ENCODE measurements around the gene ATP13A1.

ATP13A1 gene

GRCh38 chr19:19630426-19630825, 33.0 kb downstream of the ATP13A1 start:
- Mint-ChIP-seq H3K36me3 (ENCODE audit: low read depth) (peaks cover 85% of the 10 kb centered on the region), H3K4me3 (no peak overlapping the region), H3K4me1 (ENCODE audit: low read depth) (peaks cover 42% of the 10 kb centered on the region), H3K27me3 (peaks cover 7% of the 10 kb centered on the region), H3K9me3 (no peaks in the 10 kb centered on the region), H3K27ac (no peak overlapping the region)
- intact Hi-C loops (cut with micrococcal nuclease): no loop called here

GRCh38 chr19:19630062-19630414, 33.4 kb downstream of the ATP13A1 start:
- H3K36me3 Mint-ChIP-seq (ENCODE audit: low read depth): peaks cover 81% of the 10 kb centered on the region

GRCh38 chr19:19628501-19629134, 34.9 kb downstream of the ATP13A1 start:
- H3K27me3 Mint-ChIP-seq: peaks cover 7% of the 10 kb centered on the region
- H3K36me3 Mint-ChIP-seq (ENCODE audit: low read depth): peaks cover 80% of the 10 kb centered on the region
- peak overlapping the region; percentile 42 for H3K27ac Mint-ChIP-seq
- peak overlapping the region; percentile 71 for H3K4me3 Mint-ChIP-seq
- H3K9me3 Mint-ChIP-seq: no peaks in the 10 kb centered on the region
- intact Hi-C loops (cut with micrococcal nuclease): no loop called here
- H3K4me1 Mint-ChIP-seq (ENCODE audit: low read depth): peaks cover 38% of the 10 kb centered on the region

More at GRCh38 chr19:19630062-19630414, 33.4 kb downstream of the ATP13A1 start:
- Mint-ChIP-seq H3K9me3 (no peaks in the 10 kb centered on the region), H3K27me3 (peaks cover 7% of the 10 kb centered on the region), H3K27ac (no peak overlapping the region), H3K4me1 (ENCODE audit: low read depth) (peaks cover 41% of the 10 kb centered on the region), H3K4me3 (no peak overlapping the region)
- intact Hi-C loops (cut with micrococcal nuclease): no loop called here

GRCh38 chr19:19627621-19628500, 35.6 kb downstream of the ATP13A1 start, which contains the start of gene LPAR2:
Gene LPAR2 (minus strand): TSS chr19:19628220. CDS start chr19:19627275, 945 bp downstream.
- Mint-ChIP-seq H3K4me1 (ENCODE audit: low read depth) (peaks cover 31% of the 10 kb centered on the region), H3K27me3 (peaks cover 7% of the 10 kb centered on the region), H3K9me3 (no peaks in the 10 kb centered on the region), H3K36me3 (ENCODE audit: low read depth) (peaks cover 76% of the 10 kb centered on the region), H3K4me3 (peak within 1 kb of the TSS; percentile 71), H3K27ac (peak within 1 kb of the TSS; percentile 42)
- intact Hi-C loops (cut with micrococcal nuclease): no loop called here

DNA sequence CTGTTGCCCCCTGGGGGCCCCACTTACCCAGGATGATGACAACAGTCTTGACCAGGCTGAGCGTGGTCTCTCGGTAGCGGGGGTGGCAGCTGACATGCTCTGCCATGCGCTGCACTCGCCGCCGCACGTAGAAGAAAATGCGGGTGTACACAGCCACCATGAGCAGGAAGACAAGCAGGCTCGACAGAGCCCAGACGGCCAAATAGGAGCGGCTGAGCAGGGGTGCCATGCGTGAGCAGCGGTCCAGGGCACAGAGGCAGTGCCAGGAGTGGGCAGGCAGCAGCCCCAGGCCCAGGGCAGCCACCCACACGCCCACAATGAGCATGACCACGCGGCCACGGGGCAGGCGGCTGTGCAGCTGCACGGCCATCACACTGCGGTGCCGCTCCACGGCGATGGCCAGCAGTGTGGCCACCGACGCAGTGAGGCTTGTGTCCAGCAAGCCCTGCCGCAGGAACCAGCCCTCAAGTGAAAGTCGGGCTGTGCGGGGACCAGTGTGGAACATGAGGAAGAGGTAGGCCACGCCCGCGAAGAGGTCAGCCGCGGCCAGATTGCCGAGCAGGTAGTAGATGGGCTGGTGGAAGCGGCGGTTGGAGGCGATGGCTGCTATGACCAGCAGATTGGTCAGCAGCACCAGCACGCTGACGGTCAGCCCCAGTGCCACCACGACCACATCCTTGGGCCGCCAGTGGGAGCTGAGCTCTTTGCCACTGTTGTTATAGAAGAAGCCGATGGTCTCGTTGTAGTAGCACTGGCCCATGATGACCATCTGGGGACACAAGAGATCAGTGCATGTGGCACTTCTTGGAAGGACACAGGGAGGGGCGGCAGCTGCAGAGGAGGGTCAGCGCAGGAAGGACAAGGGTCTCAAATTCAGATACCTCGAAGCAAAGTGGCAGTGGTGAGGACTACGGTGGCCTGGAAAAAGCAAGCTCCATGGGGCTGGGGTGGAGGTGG, 36.7 kb downstream of the ATP13A1 start:
- H3K9me3 Mint-ChIP-seq: no peaks in the 10 kb centered on the region
- H3K36me3 Mint-ChIP-seq (ENCODE audit: low read depth): peaks cover 72% of the 10 kb centered on the region

GRCh38 chr19:19624032-19624570, 39.4 kb downstream of the ATP13A1 start:
- Mint-ChIP-seq H3K9me3 (no peaks in the 10 kb centered on the region), H3K4me1 (ENCODE audit: low read depth) (peaks cover 43% of the 10 kb centered on the region), H3K4me3 (no peak overlapping the region), H3K36me3 (ENCODE audit: low read depth) (peaks cover 50% of the 10 kb centered on the region), H3K27ac (no peak overlapping the region), H3K27me3 (peaks cover 7% of the 10 kb centered on the region)
- intact Hi-C loops (cut with micrococcal nuclease): no loop called here

More for the DNA sequence above, 36.7 kb downstream of the ATP13A1 start:
- intact Hi-C loops (cut with micrococcal nuclease): no loop called here
- Mint-ChIP-seq H3K4me3 (peak overlapping the region; percentile 54), H3K4me1 (ENCODE audit: low read depth) (peaks cover 28% of the 10 kb centered on the region), H3K27me3 (peaks cover 7% of the 10 kb centered on the region), H3K27ac (peak overlapping the region; percentile 35)

GRCh38 chr19:19623383-19623782, 40.1 kb downstream of the ATP13A1 start:
- Mint-ChIP-seq H3K27me3 (peaks cover 2% of the 10 kb centered on the region), H3K4me3 (no peak overlapping the region), H3K27ac (no peak overlapping the region), H3K4me1 (ENCODE audit: low read depth) (peaks cover 41% of the 10 kb centered on the region), H3K9me3 (no peaks in the 10 kb centered on the region), H3K36me3 (ENCODE audit: low read depth) (peaks cover 44% of the 10 kb centered on the region)
- intact Hi-C loops (cut with micrococcal nuclease): no loop called here

DNA sequence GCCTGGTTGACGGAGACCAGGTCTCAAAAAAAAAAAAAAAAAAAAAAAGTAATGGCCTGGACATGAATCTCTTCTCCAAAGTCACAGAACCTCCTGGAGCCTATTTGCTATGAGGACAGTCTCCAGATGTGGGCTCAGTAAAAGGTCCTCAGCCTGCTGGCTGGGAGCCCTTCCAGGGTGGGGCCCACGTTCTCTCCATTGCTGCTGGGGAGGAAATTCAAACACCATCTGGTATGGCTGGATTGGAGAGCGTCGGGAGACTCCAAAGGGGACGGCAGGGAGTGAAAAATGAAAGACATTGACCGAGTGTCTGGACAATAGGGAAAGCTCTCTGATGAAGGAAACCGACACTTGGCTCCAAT, 43.6 kb downstream of the ATP13A1 start:
- H3K4me1 Mint-ChIP-seq (ENCODE audit: low read depth): peaks cover 30% of the 10 kb centered on the region
- H3K27ac Mint-ChIP-seq: peak overlapping the region; percentile 56
- intact Hi-C loops (cut with micrococcal nuclease): loop anchor here (2.0 kb wide), 1 partner anchor 43 kb away; the partner anchor contains the start of gene ATP13A1
- no peak overlapping the region for H3K4me3 Mint-ChIP-seq
- H3K9me3 Mint-ChIP-seq: no peaks in the 10 kb centered on the region
- H3K36me3 Mint-ChIP-seq (ENCODE audit: low read depth): peaks cover 27% of the 10 kb centered on the region
- H3K27me3 Mint-ChIP-seq: peaks cover 9% of the 10 kb centered on the region

- Mint-ChIP-seq H3K9me3 (no peaks in the 10 kb centered on the region), H3K27me3 (peaks cover 9% of the 10 kb centered on the region), H3K4me1 (ENCODE audit: low read depth) (peaks cover 30% of the 10 kb centered on the region), H3K4me3 (peak overlapping the region; percentile 44), H3K27ac (peak overlapping the region; percentile 56), H3K36me3 (ENCODE audit: low read depth) (peaks cover 22% of the 10 kb centered on the region)
- intact Hi-C loops (cut with micrococcal nuclease): loop anchor here (2.0 kb wide), 1 partner anchor 43 kb away; the partner anchor contains the start of gene ATP13A1
Observed at GRCh38 chr19:19619181-19619848, 44.2 kb downstream of the ATP13A1 start.

GRCh38 chr19:19618219-19619051, 45.0 kb downstream of the ATP13A1 start, which contains the start of gene PBX4:
Gene PBX4 (minus strand): TSS chr19:19618687. CDS start chr19:19618629, 58 bp downstream.
- intact Hi-C loops (cut with micrococcal nuclease): loop anchor here (2.0 kb wide), 1 partner anchor 44 kb away; the partner anchor contains the start of gene ATP13A1
- Mint-ChIP-seq H3K36me3 (ENCODE audit: low read depth) (peaks cover 13% of the 10 kb centered on the region), H3K27ac (peak within 1 kb of the TSS; percentile 56), H3K4me1 (ENCODE audit: low read depth) (peaks cover 30% of the 10 kb centered on the region), H3K27me3 (peaks cover 9% of the 10 kb centered on the region), H3K9me3 (no peaks in the 10 kb centered on the region), H3K4me3 (peak within 1 kb of the TSS; percentile 44)

- no peaks in the 10 kb centered on the region for H3K36me3 Mint-ChIP-seq (ENCODE audit: low read depth)
- peaks cover 9% of the 10 kb centered on the region for H3K27me3 Mint-ChIP-seq
- no peak overlapping the region for H3K27ac Mint-ChIP-seq
- no peak overlapping the region for H3K4me3 Mint-ChIP-seq
- peaks cover 25% of the 10 kb centered on the region for H3K4me1 Mint-ChIP-seq (ENCODE audit: low read depth)
- intact Hi-C loops (cut with micrococcal nuclease): no loop called here
- H3K9me3 Mint-ChIP-seq: no peaks in the 10 kb centered on the region
Observed at GRCh38 chr19:19615086-19615485, 48.4 kb downstream of the ATP13A1 start.

DNA sequence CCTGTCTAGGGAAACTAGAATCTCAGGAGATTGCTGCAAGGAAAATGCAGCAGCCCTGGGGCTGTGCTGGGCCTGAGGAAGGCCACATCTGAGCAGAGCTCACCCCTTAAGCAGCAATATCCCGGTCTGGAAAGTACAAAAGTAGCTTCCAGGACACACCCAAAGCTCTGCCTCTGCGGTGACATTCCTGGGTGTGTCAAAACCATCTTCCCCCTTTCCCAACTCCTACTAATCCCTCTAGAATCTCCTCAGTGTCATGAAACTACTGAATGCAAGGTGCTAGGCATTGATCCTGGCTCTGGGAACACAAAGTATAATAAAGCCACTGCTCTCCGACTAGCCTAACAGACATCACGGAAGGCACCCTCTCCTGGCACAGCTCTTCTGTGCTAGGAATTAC, 50.0 kb downstream of the ATP13A1 start:
- Mint-ChIP-seq H3K9me3 (no peaks in the 10 kb centered on the region), H3K27me3 (peaks cover 9% of the 10 kb centered on the region), H3K27ac (no peak overlapping the region), H3K4me1 (ENCODE audit: low read depth) (peaks cover 10% of the 10 kb centered on the region), H3K4me3 (no peak overlapping the region), H3K36me3 (ENCODE audit: low read depth) (no peaks in the 10 kb centered on the region)
- intact Hi-C loops (cut with micrococcal nuclease): no loop called here

Data from dendritic cell treated with granulocyte-macrophage colony-stimulating factor and Interleukin-4, amounts not matched to agents 40 ng/mL and 50 ng/mL, for 4 days (primary cell).